COLO668 (cell line): Measurements from ENCODE around the gene SLC38A9.
"Not testable (repeated sequence)": the region's sequence is repeated elsewhere in the genome, so short reads cannot be mapped to it uniquely, and the experiment has no call there.

Source experiments
- DNase-seq: peaks from one replicate; lab custom pipeline; 2025; ENCODE audit not compliant: unreplicated experiment; lab: John Stamatoyannopoulos, UW

The SLC38A9 gene, protein sequence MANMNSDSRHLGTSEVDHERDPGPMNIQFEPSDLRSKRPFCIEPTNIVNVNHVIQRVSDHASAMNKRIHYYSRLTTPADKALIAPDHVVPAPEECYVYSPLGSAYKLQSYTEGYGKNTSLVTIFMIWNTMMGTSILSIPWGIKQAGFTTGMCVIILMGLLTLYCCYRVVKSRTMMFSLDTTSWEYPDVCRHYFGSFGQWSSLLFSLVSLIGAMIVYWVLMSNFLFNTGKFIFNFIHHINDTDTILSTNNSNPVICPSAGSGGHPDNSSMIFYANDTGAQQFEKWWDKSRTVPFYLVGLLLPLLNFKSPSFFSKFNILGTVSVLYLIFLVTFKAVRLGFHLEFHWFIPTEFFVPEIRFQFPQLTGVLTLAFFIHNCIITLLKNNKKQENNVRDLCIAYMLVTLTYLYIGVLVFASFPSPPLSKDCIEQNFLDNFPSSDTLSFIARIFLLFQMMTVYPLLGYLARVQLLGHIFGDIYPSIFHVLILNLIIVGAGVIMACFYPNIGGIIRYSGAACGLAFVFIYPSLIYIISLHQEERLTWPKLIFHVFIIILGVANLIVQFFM

DNA sequence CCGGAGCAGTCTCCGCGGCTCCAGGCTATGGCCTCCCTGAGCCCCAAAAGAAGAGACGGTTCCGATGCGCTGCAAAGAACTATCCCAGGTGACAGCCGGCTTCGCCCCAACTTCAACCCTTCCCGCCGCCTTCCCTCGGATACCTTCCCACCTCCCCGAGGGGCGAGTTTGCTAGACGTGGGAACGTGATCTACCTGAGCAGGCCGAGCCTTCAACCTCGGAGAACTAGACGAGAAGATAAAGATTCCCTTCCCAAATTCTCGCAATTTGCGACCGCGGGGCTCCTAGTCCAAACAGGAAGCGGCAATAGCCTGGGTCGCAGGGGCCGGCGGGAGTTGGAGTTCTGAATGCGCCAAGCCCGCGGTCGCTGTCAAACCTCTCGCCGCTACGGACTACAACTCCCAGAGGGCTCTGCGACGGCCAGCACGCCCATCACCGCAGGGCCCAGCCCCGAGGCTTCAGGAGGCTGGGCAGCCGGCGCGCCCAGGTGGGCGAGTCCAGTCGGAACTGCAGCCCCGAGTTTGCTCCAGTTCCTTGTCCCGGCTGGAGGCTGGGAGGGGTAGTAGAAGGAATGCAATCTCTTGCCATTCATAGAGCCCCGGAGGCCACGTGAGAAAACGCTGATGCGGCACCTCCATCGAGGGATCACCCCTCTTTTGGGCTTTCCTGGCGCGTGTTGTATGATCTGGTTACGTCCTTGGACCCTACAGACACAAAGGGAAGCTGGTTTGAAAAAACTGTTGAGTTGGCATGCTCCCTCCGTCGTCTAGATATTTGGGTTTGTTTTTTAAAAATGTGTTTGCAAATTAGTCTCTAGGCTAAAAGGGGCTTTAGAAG lies at the start of gene SLC38A9:
SLC38A9 (minus strand) TSS at position 302 of the 837 bp plus-strand sequence. CDS start 14,366 bp downstream, outside the sequence.
- peak; percentile 91 for DNase-seq

DNA sequence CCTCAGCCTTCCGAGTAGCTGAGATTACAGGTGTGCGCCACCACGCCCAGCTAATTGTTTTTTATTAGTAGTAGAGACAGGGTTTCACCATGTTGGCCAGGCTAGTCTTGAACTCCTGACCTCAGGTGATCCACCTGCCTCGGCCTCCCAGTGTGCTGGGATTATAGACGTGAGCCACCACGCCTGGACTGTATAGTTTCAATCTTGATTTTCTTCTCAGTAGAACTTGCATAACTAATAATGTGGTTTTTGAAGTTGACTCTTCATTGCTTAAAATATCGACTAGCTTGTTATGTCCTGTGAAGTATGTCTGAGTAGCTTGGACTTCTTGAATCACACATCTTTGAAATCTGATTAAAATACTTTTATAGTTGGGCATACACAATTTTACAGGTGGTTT lies 49.6 kb upstream of the SLC38A9 start:
- DNase-seq = not testable (repeated sequence)

DNA sequence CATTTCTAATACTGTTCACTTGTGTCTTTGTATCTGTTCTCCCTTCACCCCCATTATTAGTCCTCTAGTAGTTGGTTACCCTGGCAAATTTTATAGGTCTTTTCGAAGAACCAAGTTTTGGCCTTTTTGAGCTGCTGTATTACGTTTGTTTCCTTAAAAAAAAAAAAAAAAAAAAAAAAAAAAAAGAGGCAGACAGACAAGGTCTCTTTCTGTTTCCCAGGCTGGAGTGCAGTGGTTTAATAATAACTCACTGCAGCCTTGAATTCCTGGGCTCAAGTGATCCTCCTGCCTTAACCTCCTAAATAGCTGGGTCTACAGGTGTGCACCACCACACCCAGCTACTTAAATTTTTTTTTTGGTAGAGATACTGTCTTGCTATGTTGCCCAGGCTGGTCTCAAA lies 46.6 kb upstream of the SLC38A9 start:
- no peak for DNase-seq

DNA sequence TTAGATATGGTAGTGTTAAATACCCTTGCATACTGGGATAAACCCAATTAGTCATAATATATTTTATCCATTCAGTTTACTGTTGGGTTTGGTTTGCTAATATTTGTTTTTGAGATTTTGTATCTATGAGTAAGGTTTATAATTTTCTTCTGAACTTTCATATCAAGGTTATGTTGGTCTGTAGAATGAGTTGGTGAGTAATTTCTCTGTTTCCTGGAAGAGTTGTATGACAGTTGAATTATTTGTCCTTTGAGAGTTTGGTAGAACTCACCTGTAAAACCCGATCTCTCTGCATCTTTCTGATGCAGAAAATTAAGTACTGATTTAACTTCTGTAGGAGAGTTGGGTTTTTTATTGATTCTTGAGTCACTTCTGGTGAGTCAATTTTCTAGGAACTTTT lies 46.1 kb upstream of the SLC38A9 start:
- DNase-seq = no peak

DNA sequence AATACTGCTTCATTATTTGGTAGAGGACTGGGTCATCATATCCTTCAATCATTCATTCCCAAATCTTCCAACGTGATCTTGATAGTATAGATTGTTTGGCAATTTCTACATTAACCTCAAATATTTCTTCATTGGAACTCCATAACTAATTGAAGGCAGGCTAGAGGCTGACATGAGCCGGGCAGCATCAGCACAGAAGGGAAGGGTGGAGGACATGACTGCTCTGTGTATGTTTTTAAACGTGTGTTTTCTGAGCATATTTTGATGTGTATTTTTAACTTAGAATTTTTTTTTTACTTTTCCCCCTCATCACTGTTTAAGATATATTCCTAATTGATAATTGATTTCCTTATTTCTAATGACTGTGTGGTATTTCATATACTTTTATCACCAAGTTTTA lies 38.4 kb upstream of the SLC38A9 start:
- DNase-seq = no peak

DNA sequence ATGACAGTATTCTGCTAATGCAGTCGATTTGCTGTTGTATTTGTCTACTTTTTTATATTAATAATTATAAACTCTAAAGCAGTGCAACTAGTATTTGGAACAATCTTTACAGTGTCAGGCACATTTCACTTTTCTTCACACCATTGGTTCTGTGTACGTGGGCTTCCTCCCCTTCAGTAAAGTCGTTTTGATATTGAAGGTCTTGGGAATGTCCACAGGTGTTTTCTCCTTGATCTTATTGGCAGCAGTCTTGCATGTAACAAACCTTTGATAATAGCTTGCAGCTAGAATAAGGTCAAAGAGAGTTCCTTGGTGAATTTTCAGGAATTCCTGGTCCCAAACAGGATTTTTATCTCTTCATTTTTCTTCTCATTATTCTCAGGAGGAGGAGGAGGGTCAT lies 37.9 kb upstream of the SLC38A9 start:
- DNase-seq = no peak

DNA sequence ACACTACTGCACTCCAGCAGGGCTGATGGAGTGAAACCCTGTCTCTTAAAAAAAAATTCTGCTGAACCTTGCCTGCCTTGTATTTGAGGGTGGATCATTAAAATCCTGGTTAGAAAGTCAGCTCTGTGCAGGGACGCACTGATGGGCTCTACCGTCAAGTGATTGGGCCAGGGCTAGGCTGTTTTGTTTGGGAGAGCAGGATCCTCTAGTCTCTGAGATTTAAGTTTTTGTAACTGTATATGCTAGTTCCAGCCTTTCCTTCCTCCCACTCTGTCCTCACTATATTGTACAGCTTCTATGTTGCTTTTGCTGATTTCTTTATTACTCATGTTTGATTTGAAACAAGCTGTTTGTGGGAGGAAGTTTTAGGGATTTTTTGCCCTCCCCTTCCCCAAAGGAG lies 37.3 kb upstream of the SLC38A9 start:
- no peak for DNase-seq

DNA sequence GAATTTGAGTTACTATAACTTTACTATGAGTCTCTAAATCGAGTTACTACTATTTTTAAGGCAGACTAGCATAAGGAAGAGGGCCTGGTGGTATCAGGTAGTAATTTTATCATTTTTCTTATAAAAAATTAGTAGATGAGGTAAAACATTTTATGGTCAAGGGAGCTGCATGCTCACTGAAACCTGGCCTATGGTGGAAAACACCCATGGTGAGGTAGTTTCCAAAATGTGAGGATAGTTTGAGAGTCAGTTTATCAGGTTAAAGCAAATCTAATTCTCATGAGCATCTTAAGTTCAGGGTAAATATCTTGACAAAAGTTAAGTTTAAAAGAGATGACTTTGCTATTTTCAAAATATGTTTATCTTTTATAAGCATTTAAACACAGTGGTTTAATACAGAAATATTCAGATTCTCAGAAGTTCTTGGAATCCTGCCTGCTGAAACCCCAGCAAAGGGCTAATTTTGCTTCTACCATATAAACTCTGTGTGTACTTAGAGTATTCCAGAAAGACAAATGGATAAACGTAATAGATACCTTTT lies 35.7 kb upstream of the SLC38A9 start:
- DNase-seq = no peak

DNA sequence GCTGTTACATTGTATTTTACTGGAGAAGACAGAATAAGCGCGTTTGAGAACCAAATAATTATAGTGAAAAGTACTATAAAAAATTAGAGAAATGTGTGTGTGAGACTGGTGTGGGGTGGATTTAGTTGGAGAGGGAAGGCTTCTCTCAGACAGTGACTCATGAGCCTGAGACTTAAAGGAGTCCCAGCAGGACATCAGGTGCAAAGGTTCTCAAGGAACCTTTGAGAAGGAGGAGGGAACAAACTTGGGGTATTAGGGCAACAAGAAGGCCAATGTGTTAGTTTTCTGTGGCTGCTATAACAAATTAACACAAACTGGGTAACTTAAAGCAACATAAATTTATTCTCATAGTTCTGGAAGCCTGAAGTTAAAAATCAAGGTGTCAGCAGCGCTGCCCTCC lies 30.7 kb upstream of the SLC38A9 start:
- no peak for DNase-seq

DNA sequence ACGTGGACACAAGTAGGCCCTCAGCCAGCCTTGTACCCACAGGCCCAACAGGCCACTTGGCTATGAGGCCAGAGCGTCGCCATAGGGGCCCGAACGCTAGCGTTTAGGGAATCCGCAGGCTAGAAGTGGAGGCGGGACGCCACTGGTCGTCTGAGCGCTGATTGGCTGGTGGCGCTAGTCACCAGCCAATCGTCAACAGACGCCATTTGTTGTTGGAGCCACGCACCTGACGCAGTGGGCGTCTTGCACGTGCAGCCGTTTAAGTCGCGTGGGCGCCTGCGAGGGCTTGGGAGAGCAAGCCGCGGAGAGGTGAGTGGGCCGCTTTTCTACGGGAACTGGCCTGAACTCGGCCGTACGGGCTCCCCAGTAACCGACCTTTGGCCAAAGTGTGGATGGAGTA lies 25.7 kb upstream of the SLC38A9 start, which contains the start of gene DDX4:
DDX4 (plus strand) TSS at position 269 of the 400 bp plus-strand sequence. CDS start 903 bp downstream, outside the sequence.
- DNase-seq = no peak

DNA sequence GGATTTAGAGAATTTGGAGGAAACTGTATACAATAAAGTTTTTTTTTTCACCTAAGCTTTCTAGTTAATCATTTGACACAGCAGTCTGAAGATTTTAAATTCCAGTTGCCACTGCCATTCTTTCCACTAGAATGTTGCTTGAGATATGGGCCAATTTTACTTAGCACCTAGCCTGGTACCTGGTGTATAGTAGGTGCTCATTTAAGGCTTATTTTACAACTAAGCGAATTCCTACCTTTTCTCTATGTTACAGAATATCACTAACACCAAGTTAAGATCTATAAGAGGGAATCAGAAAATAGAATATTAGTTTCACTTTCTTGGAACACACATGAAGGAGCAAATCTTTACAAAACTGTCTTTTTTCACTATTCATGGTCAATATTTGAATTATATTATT lies 22.5 kb upstream of the SLC38A9 start:
- no peak for DNase-seq

DNA sequence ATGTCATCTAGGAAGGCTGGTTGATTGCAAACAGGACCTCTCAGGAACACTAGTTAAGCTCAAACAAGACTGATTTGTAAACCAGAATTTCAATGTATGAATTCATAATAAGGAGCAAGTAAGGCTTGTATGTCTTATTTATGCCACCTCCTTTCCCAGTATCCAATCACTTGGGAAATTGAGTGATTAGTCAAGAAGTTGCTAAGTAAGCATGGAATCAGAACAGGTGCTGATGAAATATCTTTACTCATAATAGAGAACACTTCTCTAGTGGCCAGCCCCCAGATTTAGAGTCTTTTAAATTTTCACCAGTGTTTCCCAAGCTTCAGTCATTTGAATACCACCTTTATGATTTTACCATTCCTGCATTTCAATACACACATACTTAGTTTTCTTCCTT lies 20.5 kb upstream of the SLC38A9 start:
- DNase-seq = no peak

DNA sequence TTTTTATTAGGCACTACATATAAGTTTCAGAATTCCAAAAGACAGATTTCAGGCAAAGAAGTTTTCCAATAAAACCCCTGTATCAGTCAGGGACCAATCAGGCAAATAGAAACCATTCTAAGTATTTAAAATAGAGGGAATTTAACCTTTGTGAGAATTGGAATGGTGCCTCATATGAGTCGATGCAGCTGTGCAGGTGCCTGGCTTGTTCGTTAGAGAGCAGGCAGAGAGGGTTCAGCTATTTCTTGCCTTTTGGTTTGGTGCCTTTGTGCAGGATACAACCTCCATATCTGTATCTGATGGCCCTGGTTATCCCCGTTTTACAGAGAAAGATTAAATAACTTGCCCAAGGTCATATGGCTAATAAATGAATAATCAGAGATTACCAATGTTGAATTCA lies 19.7 kb upstream of the SLC38A9 start:
- no peak for DNase-seq

DNA sequence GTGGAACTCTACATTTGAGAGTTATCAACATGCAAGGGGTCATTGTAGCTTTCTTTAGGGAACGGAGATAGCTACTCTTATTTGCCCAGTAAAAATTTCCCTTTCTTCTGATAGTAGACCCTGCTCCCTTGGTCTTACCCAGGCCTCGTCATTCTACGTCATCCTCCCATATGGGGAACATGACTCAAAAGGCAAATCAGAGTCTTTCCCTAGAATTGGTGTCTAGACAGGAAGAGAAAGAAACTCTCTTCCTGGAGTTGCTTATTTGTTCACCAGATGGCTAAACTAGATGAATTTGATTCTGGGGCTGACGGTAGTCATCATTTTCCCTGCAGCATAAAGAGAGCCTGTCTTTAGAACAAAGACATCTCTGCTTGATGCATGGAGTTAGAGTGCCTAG lies 12.2 kb upstream of the SLC38A9 start:
- DNase-seq = no peak

DNA sequence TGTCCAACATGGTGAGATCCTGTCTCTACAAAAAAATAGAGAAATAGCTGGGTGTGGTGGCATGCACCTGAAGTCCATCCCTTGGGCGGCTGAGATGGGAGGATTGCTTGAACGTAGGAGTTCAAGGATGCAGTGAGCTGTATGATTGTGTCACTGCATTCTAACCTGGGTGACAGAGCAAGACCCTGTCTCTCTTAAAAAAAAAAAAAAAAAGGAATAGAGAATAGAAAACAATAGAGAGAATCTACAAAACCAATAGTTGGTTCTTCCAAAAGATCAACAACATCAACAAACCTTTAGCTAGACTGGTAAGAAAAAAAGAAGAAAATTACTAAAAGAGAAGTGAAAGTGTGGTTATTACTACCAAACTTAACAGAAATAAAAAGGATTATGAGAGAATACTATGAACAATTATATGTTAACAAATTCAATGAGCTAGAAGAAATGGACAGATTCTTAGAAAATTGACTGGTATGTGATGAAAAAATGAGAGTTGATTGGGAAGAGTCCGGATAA lies 8.1 kb upstream of the SLC38A9 start:
- no peak for DNase-seq

DNA sequence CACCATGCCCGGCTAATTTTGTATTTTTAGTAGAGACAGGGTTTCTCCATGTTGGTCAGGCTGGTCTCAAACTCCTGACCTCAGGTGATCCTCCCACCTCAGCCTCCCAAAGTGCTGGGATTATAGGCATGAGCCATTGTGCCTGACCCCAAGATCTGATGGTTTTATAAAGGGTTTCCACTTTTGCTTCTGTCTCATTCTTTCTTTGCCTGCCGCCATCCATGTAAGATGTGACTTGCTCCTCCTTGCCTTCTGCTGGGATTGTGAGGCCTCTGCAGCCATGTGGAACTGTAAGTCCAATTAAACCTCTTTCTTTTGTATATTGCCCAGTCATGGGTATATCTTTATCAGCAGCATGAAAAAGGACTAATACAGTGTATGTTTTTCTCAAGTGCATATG lies 6.9 kb upstream of the SLC38A9 start:
- DNase-seq = not testable (repeated sequence)

DNA sequence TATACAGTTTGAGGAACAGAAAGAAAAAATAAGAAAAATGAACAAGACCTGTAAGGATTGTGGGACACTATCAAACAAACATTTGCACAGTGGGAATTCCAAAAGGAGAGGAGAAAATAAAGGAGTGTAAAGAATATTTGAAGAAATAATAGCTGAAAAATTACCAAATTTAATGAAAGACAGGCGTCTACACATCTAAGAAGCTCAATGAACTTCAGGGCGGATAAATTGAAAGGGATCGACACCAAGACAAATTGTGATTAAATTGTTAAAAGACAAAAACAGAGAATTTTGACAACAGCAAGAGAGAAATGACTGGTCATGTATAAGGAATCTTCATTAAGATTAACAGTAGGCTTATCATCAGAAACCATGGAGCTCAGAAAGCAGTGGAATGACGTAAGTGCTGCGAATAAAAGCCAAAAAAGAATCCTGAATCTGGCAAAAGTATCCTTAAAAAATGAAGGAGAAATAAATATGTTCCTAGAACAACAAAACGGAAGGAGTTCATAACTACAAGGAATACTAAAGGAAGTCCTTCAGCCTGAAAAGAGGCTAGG lies 3.5 kb upstream of the SLC38A9 start:
- no peak for DNase-seq

DNA sequence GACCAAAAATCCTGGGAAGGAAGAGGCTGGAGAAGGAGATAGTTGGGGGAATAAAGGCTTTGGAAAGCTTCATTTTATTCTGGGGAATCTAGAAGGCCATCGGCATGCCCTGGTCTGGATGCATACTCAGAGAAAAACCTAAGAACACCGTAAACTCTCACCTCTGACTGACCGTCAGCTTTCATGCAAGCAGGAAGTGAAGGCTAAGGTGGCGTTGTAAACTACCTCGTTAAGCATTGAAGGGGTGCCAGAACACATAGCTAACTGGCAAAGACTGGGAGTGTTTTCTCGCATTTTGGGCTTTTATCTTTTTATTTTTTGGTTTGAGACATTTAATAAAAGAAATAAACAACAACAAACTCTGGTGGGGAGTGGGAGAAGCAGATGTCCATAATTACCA lies 2.6 kb upstream of the SLC38A9 start:
- DNase-seq = no peak

DNA sequence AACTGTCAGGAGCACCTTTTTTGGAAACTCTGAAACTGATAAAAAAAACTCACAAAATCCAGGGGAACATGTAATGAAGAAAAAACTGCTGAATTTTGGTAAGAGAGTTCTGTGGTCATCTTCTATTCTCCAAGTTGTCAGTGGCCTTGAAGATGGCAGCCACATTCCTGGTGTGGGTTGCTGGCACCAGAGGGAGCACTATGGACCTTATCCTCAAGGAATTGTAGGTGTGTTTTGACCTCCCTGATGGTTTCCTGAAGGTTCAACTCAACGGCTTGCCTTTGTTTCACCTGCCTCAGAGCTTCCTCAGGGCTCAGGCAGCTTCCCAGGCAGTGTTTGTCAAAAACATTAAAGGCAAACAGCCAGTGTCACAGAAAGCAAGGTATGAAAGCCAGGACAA lies 2.2 kb upstream of the SLC38A9 start:
- no peak for DNase-seq

DNA sequence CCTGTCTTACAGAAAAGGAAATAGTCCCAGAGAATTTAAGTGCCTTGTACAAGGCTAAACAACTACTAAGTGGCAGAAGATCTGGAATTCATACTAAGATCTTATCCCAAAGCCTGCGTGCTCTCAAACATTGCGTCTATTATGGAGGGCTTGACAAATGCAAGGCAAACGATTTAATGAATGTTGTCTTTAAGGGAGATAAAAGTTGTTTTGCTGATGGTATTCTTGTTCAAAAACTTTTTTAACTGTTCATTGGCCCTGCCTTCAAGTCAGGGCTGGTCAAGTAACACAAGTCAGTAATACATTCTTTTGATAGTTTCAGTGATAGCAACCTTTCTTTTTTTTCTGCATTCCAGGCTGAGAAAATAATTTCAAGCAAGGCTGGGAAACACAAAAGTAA lies 1.7 kb upstream of the SLC38A9 start:
- no peak for DNase-seq

DNA sequence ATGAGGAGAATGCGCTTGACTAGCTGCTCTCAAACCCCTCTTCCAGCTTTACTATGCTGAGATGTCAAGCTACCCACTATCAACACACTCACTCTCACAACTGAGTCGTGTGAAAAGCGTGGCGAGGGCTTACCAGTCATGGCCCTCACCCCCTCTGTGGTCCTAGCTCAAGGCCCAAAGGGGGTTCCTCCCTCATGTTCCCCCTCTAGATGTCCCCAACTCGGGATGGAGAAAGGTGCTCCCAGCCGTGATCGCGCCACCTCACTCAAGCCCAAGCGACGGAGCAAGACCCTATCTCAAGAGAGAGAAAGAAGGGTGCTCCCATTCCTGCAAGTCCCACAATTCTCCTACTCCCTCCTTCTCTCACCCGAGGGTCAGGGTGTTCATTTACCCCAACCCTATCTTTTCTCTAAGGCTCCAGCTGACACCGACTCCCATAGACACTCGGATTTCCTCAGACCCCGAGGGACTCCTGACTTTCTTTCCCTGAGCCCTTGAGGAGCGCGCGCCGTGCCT lies 559 bp downstream of the SLC38A9 start:
- no peak for DNase-seq
